Cardiac muscle cell (in vitro differentiated cells and primary cell): Measurements from ENCODE around the gene IL2RG. TPM values are rescaled to one million over a fixed set of nuclear protein-coding genes. Genes with fewer than 3 reads are reported as not detected.

Experiments
- DNase-seq, 2 donors: peaks; one replicate each; pipeline versions ENCODE4 v3.0.0 to v3.0.0-alpha.2; 2010 to 2017; ENCODE audit warnings: low read depth in 1 of 2, low spot score in 1 of 2
- H3K27ac ChIP-seq: fragments of 200-600 bp; sonication (generic); 2 replicates; pipeline ENCODE4 v1.5.1; 2016
- H3K27me3 ChIP-seq: fragments of 200-600 bp; sonication (generic); 2 replicates; pipeline ENCODE4 v1.6.0; 2016; ENCODE audit warnings: control low read depth
- H3K36me3 ChIP-seq: fragments of 200-600 bp; sonication (generic); 2 replicates; pipeline ENCODE4 v1.5.1; 2016; ENCODE audit warnings: control low read depth
- H3K4me1 ChIP-seq: fragments of 200-600 bp; sonication (generic); 2 replicates; pipeline ENCODE4 v1.8.1; 2017; ENCODE audit warnings: low read depth, mild to moderate bottlenecking, mixed run types
- H3K4me3 ChIP-seq: fragments of 200-600 bp; sonication (generic); 2 replicates; pipeline ENCODE4 v1.5.1; 2016; ENCODE audit warnings: mild to moderate bottlenecking
- H3K9me3 ChIP-seq: fragments of 200-600 bp; sonication (generic); 2 replicates; pipeline ENCODE4 v1.5.1; 2017; ENCODE audit warnings: low read depth, mild to moderate bottlenecking, control low read depth
- polyA plus RNA-seq: library from polyadenylated mRNA; unstranded; fragments of >200 nt; fragmentation: Nextera tagmentation; extraction: Ambion mirVana; gene quantifications from 2 replicates; pipeline ENCODE4 v1.2.1, GENCODE V29; 2016
- total RNA-seq: library from RNA; depleted of rRNA; stranded (reverse); fragments of >200 nt; gene quantifications from 2 replicates; pipeline ENCODE4 v1.2.3, GENCODE V29; 2016
- TF ChIP-seq, protein P1 (sequence below): IDR thresholded peaks from 2 replicates; pipeline ENCODE4 v1.5.1; 2012; ENCODE audit warnings: low read depth, mild to moderate bottlenecking, low read length

Gene IL2RG
- total and polyA plus RNA-seq, 2 experiments from 2014 or later: not detected

DNA sequence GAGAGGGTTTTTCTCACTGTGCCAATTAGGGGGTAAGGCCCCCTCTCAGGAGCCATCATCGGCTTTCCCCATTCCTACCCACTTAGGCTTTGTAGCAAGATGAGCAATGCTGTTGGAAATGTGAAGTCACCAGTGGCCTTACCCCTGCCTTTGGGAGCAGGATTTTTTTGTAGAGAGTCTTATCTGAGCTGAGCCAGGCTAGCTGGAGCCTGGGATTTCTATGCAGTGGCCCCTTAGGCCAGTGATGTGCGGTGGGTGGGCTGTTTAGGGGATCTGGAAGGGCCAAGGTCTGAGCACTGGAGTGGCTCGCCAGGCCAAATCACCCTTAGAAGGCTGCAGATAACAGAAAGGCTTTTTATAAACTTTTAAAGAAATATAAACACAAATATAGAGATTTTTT, 9.1 kb downstream of the IL2RG start:
- Histone ChIP-seq H3K27me3 (no peaks in the 10 kb centered on the region), H3K9me3 (no peaks in the 10 kb centered on the region), H3K27ac (peak overlapping the region; percentile 91), H3K4me1 (peaks cover 25% of the 10 kb centered on the region), H3K4me3 (no peak overlapping the region), H3K36me3 (no peaks in the 10 kb centered on the region)
- TF ChIP-seq, protein P1, sequence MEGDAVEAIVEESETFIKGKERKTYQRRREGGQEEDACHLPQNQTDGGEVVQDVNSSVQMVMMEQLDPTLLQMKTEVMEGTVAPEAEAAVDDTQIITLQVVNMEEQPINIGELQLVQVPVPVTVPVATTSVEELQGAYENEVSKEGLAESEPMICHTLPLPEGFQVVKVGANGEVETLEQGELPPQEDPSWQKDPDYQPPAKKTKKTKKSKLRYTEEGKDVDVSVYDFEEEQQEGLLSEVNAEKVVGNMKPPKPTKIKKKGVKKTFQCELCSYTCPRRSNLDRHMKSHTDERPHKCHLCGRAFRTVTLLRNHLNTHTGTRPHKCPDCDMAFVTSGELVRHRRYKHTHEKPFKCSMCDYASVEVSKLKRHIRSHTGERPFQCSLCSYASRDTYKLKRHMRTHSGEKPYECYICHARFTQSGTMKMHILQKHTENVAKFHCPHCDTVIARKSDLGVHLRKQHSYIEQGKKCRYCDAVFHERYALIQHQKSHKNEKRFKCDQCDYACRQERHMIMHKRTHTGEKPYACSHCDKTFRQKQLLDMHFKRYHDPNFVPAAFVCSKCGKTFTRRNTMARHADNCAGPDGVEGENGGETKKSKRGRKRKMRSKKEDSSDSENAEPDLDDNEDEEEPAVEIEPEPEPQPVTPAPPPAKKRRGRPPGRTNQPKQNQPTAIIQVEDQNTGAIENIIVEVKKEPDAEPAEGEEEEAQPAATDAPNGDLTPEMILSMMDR: no peak
- no peak for DNase-seq

DNA sequence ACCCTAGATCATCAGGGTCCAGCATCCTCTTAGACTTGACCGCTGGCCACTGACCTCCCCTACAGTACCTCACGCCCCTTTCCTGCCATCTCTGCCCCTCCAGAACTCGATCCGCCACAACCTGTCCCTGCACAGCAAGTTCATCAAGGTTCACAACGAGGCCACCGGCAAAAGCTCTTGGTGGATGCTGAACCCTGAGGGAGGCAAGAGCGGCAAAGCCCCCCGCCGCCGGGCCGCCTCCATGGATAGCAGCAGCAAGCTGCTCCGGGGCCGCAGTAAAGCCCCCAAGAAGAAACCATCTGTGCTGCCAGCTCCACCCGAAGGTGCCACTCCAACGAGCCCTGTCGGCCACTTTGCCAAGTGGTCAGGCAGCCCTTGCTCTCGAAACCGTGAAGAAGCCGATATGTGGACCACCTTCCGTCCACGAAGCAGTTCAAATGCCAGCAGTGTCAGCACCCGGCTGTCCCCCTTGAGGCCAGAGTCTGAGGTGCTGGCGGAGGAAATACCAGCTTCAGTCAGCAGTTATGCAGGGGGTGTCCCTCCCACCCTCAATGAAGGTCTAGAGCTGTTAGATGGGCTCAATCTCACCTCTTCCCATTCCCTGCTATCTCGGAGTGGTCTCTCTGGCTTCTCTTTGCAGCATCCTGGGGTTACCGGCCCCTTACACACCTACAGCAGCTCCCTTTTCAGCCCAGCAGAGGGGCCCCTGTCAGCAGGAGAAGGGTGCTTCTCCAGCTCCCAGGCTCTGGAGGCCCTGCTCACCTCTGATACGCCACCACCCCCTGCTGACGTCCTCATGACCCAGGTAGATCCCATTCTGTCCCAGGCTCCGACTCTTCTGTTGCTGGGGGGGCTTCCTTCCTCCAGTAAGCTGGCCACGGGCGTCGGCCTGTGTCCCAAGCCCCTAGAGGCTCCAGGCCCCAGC, 10.5 kb downstream of the IL2RG start:
- no peak for DNase-seq
- no peaks in the 10 kb centered on the region for H3K36me3 ChIP-seq
- H3K27ac ChIP-seq: no peak overlapping the region
- no peak overlapping the region for H3K4me3 ChIP-seq
- H3K9me3 ChIP-seq: no peaks in the 10 kb centered on the region
- no peaks in the 10 kb centered on the region for H3K27me3 ChIP-seq
- peaks cover 24% of the 10 kb centered on the region for H3K4me1 ChIP-seq
- TF ChIP-seq, protein P1: no peak

GRCh38 chrX:71099736-71100135, 11.6 kb downstream of the IL2RG start:
- Histone ChIP-seq H3K4me1 (peaks cover 24% of the 10 kb centered on the region), H3K27me3 (no peaks in the 10 kb centered on the region)

DNA sequence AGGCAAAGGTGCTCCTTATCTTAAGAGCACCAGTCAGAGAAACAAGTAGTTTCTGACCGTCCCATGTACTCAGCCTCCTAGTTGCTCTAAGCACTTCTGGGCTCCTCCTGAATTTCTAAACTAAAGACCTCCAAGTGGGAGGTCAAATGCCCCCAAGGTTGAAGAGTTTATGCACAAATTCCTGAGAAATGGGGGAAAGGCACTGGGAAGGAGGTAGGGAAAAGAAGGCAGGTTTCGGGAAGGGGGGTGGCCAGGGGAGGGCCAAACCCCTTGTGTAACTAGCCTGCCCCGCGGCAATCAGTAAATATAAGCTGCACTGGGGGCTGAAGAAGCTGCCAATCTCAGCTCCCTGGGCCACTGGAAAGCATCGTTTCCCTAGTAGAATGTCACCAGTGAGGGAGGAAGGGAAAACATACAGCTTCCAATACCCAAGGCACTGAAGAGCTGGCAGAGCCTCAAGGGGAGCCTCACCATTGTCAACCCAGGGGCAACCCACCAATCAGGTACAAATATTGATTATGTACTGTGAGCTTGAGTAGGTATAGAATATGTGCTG, 12.3 kb downstream of the IL2RG start:
- Histone ChIP-seq H3K4me1 (peaks cover 19% of the 10 kb centered on the region), H3K36me3 (no peaks in the 10 kb centered on the region), H3K4me3 (no peak overlapping the region), H3K27me3 (no peaks in the 10 kb centered on the region), H3K9me3 (no peaks in the 10 kb centered on the region), H3K27ac (no peak overlapping the region)
- no peak for DNase-seq
- TF ChIP-seq, protein P1: no peak

More at GRCh38 chrX:71099736-71100135, 11.6 kb downstream of the IL2RG start:
- no peaks in the 10 kb centered on the region for H3K36me3 ChIP-seq
- TF ChIP-seq, protein P1: no peak
- H3K9me3 ChIP-seq: no peaks in the 10 kb centered on the region
- no peak overlapping the region for H3K27ac ChIP-seq
- H3K4me3 ChIP-seq: no peak overlapping the region
- no peak for DNase-seq

DNA sequence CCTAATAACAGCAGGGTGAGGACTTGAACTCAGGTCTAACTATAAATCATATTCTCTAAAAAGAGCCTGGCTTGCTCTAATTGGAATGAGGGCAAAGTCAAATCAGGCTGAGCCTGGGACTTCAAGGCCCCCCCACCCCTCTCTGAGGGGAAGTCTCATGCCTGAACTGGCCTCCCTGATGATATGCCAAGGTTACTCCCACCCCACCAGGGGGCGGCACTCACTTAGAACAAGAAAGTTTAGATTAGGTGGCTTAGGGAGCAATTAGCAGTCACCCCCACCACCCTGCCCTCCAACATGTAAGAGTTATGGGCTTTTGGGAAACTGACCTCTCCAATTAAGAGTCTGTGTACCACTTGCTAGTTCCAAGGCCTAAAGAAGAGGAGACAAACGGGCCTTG, 13.1 kb downstream of the IL2RG start:
- Histone ChIP-seq H3K4me3 (no peak overlapping the region), H3K36me3 (no peaks in the 10 kb centered on the region), H3K4me1 (peaks cover 11% of the 10 kb centered on the region), H3K27ac (no peak overlapping the region), H3K27me3 (no peaks in the 10 kb centered on the region), H3K9me3 (no peaks in the 10 kb centered on the region)
- TF ChIP-seq, protein P1: peak; percentile 51
- peak; percentile 56 to 65 for DNase-seq
